Embryonic facial prominence (tissue), 1 donor: ENCODE results near the gene NLGN1.
"Not testable (repeated sequence)": the region's sequence is repeated elsewhere in the genome, so short reads cannot be mapped to it uniquely, and the experiment has no call there.

Source experiments
- DNase-seq: peaks from one replicate; pipeline ENCODE4 v3.0.0-alpha.2; 2016; ENCODE audit errors: extremely low spot score

NLGN1 gene

GRCh38 chr3:174168026-174168425 is 770.5 kb downstream of the NLGN1 start:
- no peak for DNase-seq

- no peak for DNase-seq
Measured at GRCh38 chr3:174168538-174169254, 771.2 kb downstream of the NLGN1 start.

- DNase-seq, result no peak
Measured at GRCh38 chr3:174169736-174170135, 772.2 kb downstream of the NLGN1 start.

GRCh38 chr3:174170248-174170647 is 772.7 kb downstream of the NLGN1 start:
- no peak for DNase-seq

- no peak for DNase-seq
Measured at GRCh38 chr3:174186377-174186989, 788.9 kb downstream of the NLGN1 start.

GRCh38 chr3:174191380-174191779 is 793.8 kb downstream of the NLGN1 start:
- DNase-seq, result no peak

GRCh38 chr3:174191895-174192294 is 794.4 kb downstream of the NLGN1 start:
- DNase-seq, result no peak

GRCh38 chr3:174192471-174192870 is 794.9 kb downstream of the NLGN1 start:
- no peak for DNase-seq

GRCh38 chr3:174193604-174194003 is 796.1 kb downstream of the NLGN1 start:
- DNase-seq, result no peak

GRCh38 chr3:174197416-174197815 is 799.9 kb downstream of the NLGN1 start:
- DNase-seq, result no peak

GRCh38 chr3:174198199-174198598 is 800.7 kb downstream of the NLGN1 start:
- DNase-seq, result no peak

- DNase-seq, result no peak
Measured at GRCh38 chr3:174199696-174200095, 802.2 kb downstream of the NLGN1 start.

- DNase-seq, result no peak
Measured at GRCh38 chr3:174202116-174202515, 804.6 kb downstream of the NLGN1 start.

- DNase-seq, result no peak
Measured at GRCh38 chr3:174202561-174202960, 805.0 kb downstream of the NLGN1 start.

- DNase-seq, result no peak
Measured at GRCh38 chr3:174204765-174205164, 807.2 kb downstream of the NLGN1 start.

GRCh38 chr3:174206607-174207192 is 809.2 kb downstream of the NLGN1 start:
- DNase-seq, result no peak

- DNase-seq, result no peak
Measured at GRCh38 chr3:174208161-174208560, 810.6 kb downstream of the NLGN1 start.

GRCh38 chr3:174211896-174212295 is 814.4 kb downstream of the NLGN1 start:
- not testable (repeated sequence) for DNase-seq

- DNase-seq, result no peak
Measured at GRCh38 chr3:174215456-174215855, 817.9 kb downstream of the NLGN1 start.

- DNase-seq, result no peak
Measured at GRCh38 chr3:174216019-174216418, 818.5 kb downstream of the NLGN1 start.

GRCh38 chr3:174216946-174217718 is 819.6 kb downstream of the NLGN1 start:
- no peak for DNase-seq

- no peak for DNase-seq
Measured at GRCh38 chr3:174218016-174218415, 820.5 kb downstream of the NLGN1 start.
